Suprapubic skin (tissue), 4 donors: Measurements from ENCODE around the gene RELT. TPM values are rescaled to one million over a fixed set of nuclear protein-coding genes. Genes with fewer than 3 reads are reported as not detected.

ENCODE experiments used
- DNase-seq, 2 donors: peaks; one replicate each; pipeline ENCODE4 v3.0.0-alpha.2; 2019; ENCODE audit warnings: low spot score in 2 of 2
- H3K27ac ChIP-seq: fragments of 200-600 bp; sonication (generic); one replicate; pipeline ENCODE4 v1.5.1; 2019
- H3K27me3 ChIP-seq: fragments of 200-600 bp; sonication (generic); one replicate; pipeline ENCODE4 v1.5.1; 2019
- H3K36me3 ChIP-seq: fragments of 200-600 bp; sonication (generic); one replicate; pipeline ENCODE4 v1.5.1; 2019
- H3K4me1 ChIP-seq: fragments of 200-600 bp; sonication (generic); one replicate; pipeline ENCODE4 v1.5.1; 2019
- H3K4me3 ChIP-seq: fragments of 200-600 bp; sonication (generic); one replicate; pipeline ENCODE4 v1.5.1; 2019; ENCODE audit warnings: mild to moderate bottlenecking
- H3K9me3 ChIP-seq: fragments of 200-600 bp; sonication (generic); one replicate; pipeline ENCODE4 v1.5.1; 2019
- EP300 ChIP-seq: sonication (generic); formaldehyde crosslinking; IDR thresholded peaks from one replicate; pipeline ENCODE4 v1.6.1; 2017; ENCODE audit warnings: antibody characterized with exemption
- POLR2A ChIP-seq, 2 donors: fragments of 450-650 bp; IDR thresholded peaks; one replicate each; pipeline ENCODE4 v1.6.1; 2017; ENCODE audit warnings: antibody characterized with exemption in 2 of 2, mild to moderate bottlenecking in 2 of 2, moderate library complexity in 2 of 2
- POLR2AphosphoS5 ChIP-seq, 3 donors: sonication (generic); formaldehyde crosslinking; IDR thresholded peaks; one replicate each; pipeline ENCODE4 v1.6.1; 2017; ENCODE audit warnings: antibody characterized with exemption in 3 of 3
- WGBS: methylation state at CpG from one replicate; pipeline ENCODE4 v1.1.5; 2018; 5-methylcytosine and 5-hydroxymethylcytosine counted together
- total RNA-seq, 4 donors: library from RNA; depleted of rRNA; stranded (reverse); fragments of >200 nt; gene quantifications; one replicate each; pipeline ENCODE4 v1.1.0, GENCODE V29; 2016
- TF ChIP-seq, protein P1 (sequence below), 2 donors: fragments of 200-600 bp in 1 of 2; fragments of 450-650 bp in 1 of 2; sonication (generic) in 1 of 2; IDR thresholded peaks; one replicate each; pipeline ENCODE4 v1.5.1; 2016 to 2019; ENCODE audit warnings: antibody characterized with exemption in 2 of 2, mild to moderate bottlenecking in 1 of 2, moderate library complexity in 1 of 2

The RELT gene
- total RNA-seq: 10 to 100 TPM in 1 of 4 donors, 1 to 10 TPM in 3; 1.9 to 11.2 (median 4.2) TPM

GRCh38 chr11:73376160-73376802, at the start of gene RELT:
RELT (plus strand) TSS chr11:73376399; CDS start chr11:73389137, 12,738 bp downstream.
- WGBS: no CpG with 5 or more reads among the region's 96 CpGs
- H3K9me3 ChIP-seq: no peaks in the 10 kb centered on the region
- H3K27me3 ChIP-seq: no peaks in the 10 kb centered on the region
- H3K4me1 ChIP-seq: peaks cover 27% of the 10 kb centered on the region
- H3K4me3 ChIP-seq: peak within 1 kb of the TSS; percentile 95
- DNase-seq: peak; percentile 87 to 91
- H3K27ac ChIP-seq: peak within 1 kb of the TSS; percentile 83
- TF ChIP-seq EP300 (no peak), POLR2A (IDR thresholded peaks at IDR 0.05) (peak; percentile 76 to 90), POLR2AphosphoS5 (IDR thresholded peaks at IDR 0.05) (no peak)
- TF ChIP-seq, protein P1, sequence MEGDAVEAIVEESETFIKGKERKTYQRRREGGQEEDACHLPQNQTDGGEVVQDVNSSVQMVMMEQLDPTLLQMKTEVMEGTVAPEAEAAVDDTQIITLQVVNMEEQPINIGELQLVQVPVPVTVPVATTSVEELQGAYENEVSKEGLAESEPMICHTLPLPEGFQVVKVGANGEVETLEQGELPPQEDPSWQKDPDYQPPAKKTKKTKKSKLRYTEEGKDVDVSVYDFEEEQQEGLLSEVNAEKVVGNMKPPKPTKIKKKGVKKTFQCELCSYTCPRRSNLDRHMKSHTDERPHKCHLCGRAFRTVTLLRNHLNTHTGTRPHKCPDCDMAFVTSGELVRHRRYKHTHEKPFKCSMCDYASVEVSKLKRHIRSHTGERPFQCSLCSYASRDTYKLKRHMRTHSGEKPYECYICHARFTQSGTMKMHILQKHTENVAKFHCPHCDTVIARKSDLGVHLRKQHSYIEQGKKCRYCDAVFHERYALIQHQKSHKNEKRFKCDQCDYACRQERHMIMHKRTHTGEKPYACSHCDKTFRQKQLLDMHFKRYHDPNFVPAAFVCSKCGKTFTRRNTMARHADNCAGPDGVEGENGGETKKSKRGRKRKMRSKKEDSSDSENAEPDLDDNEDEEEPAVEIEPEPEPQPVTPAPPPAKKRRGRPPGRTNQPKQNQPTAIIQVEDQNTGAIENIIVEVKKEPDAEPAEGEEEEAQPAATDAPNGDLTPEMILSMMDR (IDR thresholded peaks at IDR 0.05): peak; percentile 94 to 99
- H3K36me3 ChIP-seq: no peaks in the 10 kb centered on the region

DNA sequence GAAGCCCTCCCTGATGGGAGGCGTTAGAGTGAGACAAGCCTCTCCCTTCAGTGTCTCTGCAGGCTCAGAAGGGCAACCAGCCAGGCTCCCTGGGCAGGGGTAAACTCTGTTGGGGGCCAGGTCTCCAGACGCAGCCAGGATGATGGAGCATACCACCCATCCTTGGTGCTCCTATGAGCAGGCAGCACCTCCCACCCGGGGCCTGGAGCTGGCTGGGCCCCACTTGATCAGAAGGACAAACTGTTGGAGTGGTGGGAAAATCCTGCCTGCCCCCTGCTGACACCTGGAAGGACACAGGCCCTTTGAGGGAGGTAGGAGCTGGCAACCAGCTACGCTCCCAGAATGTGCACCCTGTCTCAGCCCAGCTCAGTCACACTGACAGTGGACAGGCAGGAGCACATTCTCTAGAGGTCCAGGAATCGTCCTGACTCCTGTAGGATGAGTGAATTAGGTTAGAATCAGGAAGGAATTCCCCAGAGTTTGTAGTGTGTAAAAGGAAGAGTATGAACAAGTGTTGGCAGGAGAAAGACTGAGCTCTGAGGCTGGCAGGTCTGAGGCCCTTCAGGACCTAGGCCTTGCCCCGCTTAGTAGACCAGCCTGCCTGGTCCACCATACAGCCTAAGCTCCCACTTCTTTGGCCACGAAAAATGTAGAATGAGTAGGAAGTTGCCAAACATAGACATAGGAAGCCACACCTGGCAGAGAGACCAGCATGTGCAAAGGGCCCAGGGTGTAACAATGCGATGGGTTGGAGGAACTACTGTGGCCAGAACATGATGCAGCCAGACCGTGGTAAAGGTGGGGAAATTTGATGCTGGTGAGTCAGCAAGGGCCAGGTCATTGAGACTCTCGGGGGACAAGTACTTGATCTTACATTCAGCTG, 49.0 kb upstream of the RELT start:
- H3K36me3 ChIP-seq: no peaks in the 10 kb centered on the region
- H3K27ac ChIP-seq: no peak overlapping the region
- 77% methylated on average over 10 of the region's 10 CpGs for whole genome bisulfite sequencing
- H3K4me1 ChIP-seq: peaks cover 56% of the 10 kb centered on the region
- H3K9me3 ChIP-seq: no peaks in the 10 kb centered on the region
- TF ChIP-seq EP300 (no peak), POLR2A (IDR thresholded peaks at IDR 0.05) (no peak), POLR2AphosphoS5 (IDR thresholded peaks at IDR 0.05) (no peak)
- TF ChIP-seq, protein P1 (IDR thresholded peaks at IDR 0.05): no peak
- no peaks in the 10 kb centered on the region for H3K27me3 ChIP-seq
- H3K4me3 ChIP-seq: no peak overlapping the region
- no peak for DNase-seq

GRCh38 chr11:73327812-73328364, 48.3 kb upstream of the RELT start:
- TF ChIP-seq, protein P1 (IDR thresholded peaks at IDR 0.05): no peak
- TF ChIP-seq POLR2AphosphoS5 (IDR thresholded peaks at IDR 0.05) (no peak), EP300 (no peak), POLR2A (IDR thresholded peaks at IDR 0.05) (no peak)
- H3K36me3 ChIP-seq: no peaks in the 10 kb centered on the region
- H3K9me3 ChIP-seq: no peaks in the 10 kb centered on the region
- H3K4me1 ChIP-seq: peaks cover 48% of the 10 kb centered on the region
- H3K27ac ChIP-seq: no peak overlapping the region
- H3K27me3 ChIP-seq: no peaks in the 10 kb centered on the region
- DNase-seq: no peak
- 75% methylated on average over 4 of the region's 4 CpGs for WGBS
- H3K4me3 ChIP-seq: no peak overlapping the region

GRCh38 chr11:73330569-73331093, 45.6 kb upstream of the RELT start:
- Histone ChIP-seq H3K36me3 (no peaks in the 10 kb centered on the region), H3K9me3 (no peaks in the 10 kb centered on the region), H3K27ac (no peak overlapping the region), H3K4me3 (no peak overlapping the region), H3K27me3 (no peaks in the 10 kb centered on the region), H3K4me1 (peaks cover 43% of the 10 kb centered on the region)
- 63% methylated on average over 1 of the region's 3 CpGs for WGBS
- TF ChIP-seq POLR2AphosphoS5 (IDR thresholded peaks at IDR 0.05): no peak
- no peak for TF ChIP-seq POLR2A (IDR thresholded peaks at IDR 0.05)
- TF ChIP-seq, protein P1 (IDR thresholded peaks at IDR 0.05): no peak
- TF ChIP-seq EP300: no peak
- no peak for DNase-seq
